CD4-positive, alpha-beta T cell treated with Interferon alpha-2 for 1 hour (primary cell): Measurements from ENCODE around the gene XXYLT1.
A peak's percentile ranks its signal among the peaks of the same experiment; 100 is the strongest.

Experiments used
- DNase-seq, 2 donors: peaks; one replicate each; pipeline ENCODE4 v3.0.0-alpha.2; 2020 to 2022

XXYLT1 gene

DNA sequence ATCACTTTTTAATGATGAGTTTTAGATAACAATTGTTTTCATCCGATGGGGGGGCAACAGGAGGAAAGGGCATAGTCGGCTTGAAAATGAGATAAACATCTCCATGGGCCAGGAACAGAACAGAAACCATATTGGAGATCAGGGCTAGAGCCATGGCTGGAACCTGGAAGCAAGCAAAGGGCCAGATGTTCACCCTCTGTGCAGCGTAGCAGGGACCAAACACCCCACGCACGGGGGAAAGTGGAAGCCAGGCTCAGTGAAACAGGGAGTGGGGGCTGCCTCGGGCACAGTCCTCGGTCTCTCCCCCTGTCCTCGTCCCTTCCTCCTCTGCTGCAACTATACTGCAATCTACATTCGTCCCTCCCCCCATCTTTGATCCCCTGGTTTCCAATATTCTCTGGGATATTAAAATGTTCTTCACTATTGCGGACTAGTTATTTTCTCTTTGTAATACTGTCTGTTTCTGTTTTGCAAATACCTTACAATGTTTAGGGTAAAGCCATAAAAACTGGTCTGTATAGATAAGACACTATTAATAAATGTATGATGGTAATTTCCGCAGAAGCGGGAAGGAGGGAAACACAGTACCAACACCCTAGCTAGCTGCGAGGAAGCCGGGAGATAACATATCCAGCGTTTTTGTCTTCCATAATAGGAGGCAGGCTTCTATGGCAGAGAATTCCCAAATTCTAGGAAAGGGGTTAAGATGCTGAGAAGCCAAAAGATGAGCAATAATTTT is 121.5 kb downstream of the XXYLT1 start:
- no peak for DNase-seq

DNA sequence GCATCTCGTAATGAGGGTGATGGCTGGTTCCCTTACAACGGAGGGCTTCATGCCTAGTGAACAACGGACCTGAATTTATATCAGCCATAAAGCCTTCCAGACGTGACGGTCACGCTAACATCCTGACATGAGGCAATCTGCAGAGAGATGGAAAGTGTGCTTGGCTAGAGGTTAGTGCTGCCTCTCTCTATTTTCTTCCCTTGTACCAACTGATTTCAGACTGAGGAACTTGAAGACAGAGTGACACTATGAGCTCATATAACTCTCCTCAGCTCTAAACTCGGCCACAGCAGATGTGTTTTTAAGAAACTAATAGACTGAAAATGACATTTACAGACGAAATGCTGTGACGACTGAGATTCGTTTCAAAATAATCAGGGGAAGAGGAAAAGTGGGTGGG is 122.4 kb downstream of the XXYLT1 start:
- DNase-seq, result no peak

DNA sequence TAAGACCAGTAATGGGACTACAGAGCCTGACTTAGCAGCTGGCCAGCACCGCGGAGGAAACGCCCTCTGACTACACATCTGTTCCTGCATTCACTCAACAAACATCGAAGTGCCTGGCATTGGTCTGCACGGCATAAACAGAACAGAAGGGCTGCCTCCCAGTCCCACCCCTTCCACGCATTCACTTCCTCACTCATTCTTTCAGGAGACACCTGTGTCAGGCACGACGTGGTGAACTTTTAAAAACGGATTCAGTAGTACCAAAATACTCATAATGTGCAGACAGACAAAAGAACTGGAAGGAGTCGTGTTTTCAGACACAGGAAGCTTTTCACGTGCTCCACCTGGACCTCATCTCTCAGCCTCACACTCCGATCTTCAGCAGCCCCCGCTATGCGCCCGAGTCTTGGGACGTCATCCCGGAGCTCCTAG is 123.3 kb downstream of the XXYLT1 start:
- DNase-seq, result peak; percentile 38 to 39

DNA sequence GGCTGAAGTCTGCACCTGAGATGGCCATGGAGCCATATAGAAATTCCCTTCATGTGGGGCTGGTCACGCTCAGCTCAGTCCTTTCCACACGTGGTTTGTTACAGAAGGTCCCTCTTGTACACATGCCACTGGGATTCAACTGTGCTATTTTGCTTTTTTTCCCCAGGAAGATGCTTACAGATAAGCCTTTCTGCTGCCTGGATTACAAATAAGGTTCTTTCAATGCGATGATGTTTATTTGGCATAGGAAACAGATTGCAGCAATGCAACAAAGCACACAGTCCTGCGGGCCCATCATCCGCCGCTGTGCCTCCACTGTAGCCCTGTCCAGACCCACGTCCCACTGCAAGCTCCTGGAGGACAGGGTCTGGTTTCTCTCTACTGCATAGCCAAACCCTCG is 124.8 kb downstream of the XXYLT1 start:
- DNase-seq, result no peak

DNA sequence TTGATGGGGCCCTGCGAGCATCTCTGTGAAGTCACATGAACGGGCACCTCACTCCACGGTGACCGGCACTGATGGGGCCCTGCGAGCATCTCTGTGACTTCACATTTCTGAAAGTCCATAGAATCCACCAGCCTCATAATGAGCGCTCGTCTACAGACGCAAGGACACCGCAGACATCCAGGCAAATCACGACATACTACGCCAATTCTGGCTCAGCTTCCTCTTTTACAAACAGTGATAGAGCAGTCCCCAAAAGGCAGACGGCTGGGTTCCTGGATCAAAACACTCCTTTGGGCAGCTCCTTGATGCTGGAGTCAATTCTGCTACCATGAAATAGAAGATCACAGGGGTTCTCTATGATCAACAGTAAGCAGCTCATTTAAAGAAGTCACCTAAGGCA is 125.4 kb downstream of the XXYLT1 start:
- DNase-seq, result no peak

DNA sequence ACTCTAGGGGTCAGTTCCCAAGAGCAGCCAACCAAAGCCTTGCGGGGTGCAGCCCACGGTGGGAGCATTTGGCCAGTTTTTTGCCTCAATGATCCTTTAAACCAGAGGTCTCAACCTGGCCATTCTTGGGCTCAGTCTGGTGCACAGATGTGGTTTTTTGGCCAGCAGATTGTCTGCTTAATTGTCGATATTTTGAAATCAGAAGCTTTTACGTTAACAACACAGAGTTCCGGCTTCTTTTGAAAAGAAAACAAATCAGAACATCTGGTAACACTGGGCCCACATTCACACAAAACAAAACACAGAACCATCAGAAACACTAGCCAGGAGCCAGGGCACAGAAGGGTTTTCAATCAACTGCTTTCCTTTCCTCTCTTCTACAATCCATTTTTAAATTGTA is 127.7 kb downstream of the XXYLT1 start:
- no peak for DNase-seq

DNA sequence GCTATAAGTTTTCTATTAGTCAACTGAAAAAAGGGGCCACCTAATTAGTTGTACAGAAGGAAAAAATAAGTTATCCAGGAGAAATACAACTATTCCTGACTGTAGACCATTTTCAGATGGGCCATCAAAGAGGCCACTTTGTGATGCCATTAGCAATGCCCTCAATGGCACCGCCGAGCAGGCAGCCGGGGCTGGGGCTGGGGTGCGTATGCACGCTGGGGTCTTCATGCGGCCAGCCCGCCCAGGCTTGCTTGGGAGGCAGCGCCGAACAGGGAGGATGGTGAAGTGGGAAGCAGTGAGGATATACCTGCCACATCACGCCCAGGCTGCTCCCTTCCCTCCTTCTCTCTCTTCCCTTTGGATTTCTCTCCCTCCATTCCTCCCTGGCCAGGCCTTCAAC is 128.4 kb downstream of the XXYLT1 start:
- DNase-seq, result no peak

DNA sequence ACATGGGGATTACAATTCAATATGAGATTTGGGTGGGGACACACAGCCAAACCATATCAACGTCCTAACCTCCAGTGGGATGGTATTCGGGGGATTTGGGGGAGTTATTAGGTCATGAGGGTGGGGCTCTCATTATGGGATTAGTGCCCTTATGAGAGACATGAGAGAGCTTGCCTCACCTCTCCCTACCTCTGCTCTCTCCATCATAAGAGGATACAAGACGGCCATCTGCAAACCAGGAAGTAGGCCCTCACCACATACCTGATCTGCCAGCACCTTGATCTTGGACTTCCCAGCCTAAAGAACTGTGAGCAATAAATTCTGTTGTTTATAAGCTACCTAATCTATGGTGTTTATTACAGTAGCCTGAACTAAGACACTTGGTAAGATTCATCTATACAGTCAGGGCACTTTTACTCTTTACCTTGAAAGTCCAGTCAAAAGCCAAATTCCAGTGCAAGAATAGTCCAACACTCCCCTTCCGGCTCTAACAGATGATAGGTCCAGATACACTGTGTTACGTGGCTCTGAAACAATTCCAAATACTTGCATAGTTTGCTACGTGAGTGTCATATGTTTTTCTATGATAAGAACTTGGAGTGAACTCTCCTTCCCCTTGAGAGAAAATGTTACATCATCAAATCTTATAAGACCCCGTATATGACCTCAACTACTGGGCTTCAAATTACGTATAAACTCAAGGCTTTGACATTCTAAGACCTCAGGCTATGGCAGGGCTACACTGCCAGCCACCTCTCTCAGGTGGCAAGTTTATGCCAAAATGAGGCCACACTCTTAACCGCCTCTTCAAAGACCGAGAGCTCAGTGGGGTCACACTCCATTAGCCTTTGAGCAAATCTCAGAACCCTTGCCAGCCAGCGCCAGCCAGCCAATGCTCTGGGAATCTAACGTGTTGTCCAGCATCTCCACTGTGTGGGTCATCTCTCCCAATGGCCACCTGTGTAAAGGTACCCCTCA is 129.9 kb downstream of the XXYLT1 start:
- DNase-seq, result no peak

DNA sequence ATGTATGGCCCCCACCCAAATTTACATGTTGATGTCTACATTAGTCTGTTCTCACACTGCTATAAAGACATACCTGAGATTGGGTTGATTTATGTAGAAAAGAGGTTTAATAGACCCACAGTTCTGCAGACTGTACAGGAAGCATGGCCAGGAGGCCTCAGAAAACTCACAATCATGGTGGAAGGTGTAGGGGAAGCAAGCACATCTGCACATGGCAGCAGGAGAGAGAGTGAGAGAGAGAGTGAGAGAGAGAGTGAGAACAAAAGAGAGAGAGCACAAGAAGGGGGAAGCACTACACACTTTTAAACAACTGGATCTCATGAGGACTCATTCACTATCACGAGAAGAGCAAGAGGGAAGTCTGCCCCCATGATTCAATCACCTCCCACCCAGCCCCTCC is 130.5 kb downstream of the XXYLT1 start:
- no peak for DNase-seq

DNA sequence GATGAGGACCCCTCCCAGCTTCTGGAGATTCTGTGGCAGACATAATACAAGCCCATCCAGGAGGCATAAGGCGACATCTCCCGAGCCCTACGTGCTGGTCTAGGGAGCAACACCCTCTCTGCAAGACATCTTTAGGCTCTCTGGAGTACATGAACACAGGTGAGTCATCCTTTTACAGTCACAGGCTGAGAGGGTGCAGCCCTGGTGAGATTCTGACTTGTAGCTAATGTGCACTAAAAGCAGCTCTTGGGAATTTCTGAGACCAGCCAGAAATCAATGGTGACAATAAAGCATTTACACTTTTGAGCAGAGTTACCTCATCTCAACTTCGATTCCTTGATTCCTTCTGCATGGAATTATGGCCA is 131.1 kb downstream of the XXYLT1 start:
- DNase-seq, result no peak

DNA sequence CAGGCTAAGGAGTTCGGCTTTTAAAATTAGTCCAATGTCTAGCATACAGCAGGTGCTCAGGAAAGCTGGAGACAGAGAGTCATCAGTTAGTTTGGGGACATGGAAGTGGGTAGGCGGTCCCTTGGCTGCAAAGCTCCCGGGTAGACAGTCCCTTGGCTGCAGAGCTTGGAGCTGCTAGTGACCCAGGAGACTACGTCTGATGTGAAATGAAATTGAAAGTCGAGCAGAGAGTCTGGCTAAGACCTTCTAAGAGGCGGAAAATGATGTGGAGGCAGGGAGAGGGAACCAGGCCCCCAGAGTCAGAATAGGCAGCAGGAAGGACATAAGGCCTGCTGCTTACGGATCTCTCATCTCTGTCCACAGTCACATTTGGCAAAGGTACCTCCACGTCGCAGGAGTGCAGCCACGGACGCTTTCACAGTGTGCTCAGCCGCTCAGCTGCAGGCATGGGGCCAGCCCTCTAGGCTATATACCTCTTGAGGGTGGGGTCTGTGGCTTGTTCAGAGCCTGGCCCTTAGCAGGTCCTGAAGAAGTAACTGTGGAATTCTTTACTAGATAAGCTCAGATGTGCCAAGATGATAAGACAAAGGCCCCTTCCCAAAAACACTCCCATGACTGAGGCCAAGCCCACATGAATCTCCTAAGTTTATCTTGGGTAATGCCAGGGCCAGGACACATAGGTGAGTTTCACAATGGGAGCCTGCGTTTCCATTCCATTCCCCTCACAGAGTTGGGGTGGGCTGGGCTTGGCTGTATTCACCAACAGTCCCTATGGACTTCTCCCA is 131.7 kb downstream of the XXYLT1 start:
- DNase-seq, result no peak

DNA sequence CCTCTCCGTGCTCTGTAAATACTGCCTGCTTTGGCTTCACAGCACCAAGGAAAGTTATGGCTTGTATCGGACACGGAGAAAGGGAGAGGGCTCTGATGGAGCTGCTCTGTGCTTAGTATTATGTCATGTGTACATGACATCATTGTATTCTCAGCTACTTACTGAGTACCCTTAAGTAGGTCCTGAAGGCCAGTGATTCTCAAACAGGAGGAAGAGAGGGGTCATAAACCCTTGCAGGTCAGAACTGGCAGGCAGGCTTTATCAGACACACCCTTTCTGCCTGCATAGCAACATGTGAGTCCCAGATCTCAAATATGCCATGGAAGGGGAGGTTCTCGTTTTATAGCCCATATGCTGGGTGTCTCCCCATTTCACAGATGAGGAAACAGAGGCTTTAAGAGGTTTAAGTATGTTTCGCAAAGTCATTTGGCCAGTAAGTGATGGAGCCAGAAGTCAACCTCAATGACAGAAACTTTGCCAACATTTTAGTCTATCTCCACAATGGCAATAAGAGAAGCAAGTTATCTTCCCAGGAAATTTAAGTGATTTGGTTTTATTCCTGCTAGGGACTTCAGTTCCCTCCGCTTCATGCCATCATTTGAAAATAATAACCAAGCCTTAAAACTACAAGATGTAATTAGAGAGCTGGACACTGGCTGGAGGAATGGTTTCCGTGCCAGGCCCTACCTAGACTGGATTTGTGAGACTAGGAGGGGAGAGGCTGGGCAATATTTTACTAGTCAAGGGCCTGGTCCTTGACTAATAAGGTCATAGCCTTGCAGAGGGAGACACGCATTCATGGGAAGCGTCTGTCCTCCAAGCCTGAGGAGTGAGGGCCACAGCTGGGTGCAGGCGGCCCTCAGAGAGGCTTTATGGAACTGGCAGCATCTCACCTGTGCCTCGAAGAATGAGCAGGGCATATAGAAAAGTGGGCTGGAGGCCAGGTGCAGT is 133.0 kb downstream of the XXYLT1 start:
- no peak for DNase-seq

DNA sequence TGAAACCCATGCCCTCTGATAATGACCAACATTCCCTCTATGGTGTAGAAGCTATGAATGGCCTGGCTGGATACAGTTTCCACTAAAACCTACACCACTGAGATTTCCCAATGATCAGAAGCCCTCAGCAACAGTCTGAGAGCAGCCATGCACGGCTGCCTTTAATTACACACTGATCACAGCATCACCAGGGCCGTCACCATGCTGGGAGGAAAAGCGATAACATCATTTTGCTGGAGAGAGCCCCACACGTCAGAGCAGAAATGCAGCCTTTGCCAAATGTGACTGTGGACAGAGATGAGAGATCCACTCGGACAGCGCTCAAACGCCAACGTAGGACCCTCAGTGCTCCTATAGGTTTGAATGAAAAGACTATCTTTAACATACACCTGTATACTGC is 135.0 kb downstream of the XXYLT1 start:
- no peak for DNase-seq

DNA sequence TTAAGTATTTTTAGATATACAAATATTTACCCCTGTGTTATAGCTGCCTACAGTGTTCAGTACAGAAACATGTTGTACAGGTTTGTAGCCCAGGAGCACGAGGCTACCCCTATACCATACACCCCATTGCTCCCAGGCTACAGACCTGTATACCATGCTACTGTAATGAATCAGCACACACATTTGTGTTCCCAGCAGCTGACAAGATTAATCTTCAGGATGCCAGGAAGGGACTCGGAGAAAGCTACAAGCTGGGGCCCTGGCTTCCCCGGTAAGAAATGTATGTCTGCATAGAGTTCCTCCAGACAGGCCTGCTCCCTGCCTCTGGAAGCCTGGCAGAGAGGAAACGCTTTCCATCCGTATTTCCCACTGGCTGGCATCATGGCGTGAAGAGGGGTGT is 136.5 kb downstream of the XXYLT1 start:
- DNase-seq, result no peak

DNA sequence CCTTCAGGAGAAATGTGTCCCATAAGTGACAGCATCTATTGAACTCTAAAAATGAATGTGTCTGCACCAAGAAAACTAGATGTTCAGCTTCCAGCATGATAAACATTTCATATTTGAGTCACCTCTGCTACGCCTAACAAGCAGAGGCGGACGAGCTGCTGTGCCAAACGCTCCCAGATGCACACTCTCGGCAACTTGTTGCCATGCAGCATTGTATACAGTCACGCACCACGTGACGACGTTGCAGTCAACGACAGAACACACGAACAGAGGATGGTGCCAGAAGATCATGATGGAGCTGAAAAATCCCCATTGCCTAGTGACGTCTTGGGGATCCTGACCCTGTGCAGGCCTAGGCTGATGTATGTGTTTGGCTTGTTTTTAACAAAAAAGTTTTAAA is 137.5 kb downstream of the XXYLT1 start:
- peak; percentile 50 to 66 for DNase-seq

DNA sequence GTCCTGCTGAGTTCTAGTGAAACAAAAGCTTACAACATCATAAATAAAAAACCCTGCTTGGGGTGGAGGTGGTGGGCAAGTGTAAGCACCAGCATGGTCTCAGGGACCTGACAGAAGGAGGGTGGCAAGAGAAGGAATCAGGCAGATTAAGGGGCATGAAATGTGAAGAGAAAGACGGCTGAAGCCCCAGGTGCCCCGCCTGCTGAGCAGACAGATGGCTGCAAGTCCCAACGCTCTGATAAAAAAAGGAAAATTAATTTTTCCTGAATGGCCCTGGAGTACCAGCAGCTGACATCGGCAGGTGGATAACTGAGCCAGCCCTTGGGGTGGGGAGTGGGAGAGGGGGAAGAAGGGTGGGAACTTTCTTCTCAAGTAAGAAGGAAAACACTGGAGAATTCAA is 137.9 kb downstream of the XXYLT1 start:
- no peak for DNase-seq

DNA sequence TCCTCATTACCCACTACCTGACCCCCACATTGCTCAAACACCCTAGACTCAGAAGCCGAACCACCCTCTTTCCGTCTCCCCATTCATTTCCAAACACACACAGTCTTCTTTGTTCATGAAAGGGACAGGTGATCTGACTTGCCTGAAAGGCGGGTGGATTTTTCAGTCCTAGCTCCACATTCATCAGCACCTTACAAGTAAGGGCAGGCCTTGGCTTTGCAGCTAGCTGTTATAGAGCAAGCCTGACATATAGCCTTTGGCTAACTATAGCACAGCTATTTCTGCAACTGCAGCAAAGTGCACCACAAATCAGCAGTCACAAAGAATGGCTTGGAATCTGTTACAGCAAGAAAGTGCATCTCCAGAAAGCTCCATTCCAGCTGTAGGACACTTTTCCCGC is 139.8 kb downstream of the XXYLT1 start:
- no peak for DNase-seq

DNA sequence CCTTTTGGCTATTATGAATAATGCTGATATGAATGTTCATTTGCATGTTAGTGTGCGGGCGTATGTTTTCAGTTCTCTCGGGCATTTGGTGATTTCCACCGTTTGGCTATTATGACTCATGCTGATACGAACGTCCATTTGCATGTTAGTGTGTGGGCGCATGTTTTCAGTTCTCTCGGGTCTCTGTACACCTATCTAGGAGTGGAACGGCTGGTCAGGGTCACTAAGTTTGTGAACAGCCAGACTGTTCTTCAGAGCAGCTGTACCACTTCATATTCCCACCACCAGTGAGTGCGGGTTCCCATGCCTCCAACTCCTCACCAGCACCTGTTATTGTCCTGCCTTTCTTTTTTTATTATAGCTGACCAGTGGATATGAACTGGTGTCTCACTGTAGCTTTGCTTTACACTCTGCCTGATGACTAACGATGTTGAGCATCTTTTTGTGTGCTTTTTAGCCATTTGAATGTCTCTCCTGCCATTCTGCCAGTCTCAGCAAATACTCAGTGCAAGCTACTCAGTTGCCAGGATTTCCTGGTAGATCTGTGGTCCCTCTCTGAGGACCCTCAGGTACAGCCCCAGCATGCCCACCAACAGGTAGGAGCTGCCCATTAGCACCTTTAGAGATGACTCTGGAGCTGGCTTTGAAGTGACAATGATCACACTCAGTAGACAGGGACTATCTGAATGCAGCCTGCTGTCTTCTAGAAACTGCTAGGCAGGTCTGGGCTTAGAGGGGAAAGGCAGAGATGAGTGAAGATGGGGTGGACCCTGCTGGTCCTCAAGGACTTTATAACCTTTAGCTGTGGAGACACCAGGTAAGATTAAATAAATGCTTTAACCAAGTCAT is 141.1 kb downstream of the XXYLT1 start:
- peak; percentile 26 to 40 for DNase-seq

DNA sequence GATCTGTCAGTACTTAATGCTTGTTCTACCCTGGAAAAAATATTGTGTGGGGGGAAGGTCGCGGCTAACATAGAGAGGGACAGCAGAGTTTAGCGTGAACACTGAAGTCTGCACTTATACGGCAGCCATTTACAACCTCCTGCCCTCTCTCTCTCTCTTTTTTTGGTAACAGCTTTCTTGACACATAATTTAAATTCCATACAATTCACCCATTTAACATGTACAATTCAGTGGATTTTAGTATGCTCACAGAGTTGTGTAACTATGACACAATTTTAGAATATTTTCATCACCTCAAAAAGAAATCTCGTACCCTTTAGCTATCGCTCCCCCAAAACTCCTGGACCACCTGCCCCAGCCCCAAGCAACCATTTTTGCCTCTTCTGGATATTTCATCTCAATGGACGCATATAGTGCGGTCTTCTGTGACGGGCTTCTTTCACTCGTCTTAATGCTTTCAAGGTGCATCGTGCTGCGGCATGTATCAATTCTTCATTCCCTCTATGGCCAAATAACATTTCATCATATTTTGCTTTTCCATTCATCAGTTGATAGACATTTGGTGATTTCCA is 141.8 kb downstream of the XXYLT1 start:
- no peak for DNase-seq

DNA sequence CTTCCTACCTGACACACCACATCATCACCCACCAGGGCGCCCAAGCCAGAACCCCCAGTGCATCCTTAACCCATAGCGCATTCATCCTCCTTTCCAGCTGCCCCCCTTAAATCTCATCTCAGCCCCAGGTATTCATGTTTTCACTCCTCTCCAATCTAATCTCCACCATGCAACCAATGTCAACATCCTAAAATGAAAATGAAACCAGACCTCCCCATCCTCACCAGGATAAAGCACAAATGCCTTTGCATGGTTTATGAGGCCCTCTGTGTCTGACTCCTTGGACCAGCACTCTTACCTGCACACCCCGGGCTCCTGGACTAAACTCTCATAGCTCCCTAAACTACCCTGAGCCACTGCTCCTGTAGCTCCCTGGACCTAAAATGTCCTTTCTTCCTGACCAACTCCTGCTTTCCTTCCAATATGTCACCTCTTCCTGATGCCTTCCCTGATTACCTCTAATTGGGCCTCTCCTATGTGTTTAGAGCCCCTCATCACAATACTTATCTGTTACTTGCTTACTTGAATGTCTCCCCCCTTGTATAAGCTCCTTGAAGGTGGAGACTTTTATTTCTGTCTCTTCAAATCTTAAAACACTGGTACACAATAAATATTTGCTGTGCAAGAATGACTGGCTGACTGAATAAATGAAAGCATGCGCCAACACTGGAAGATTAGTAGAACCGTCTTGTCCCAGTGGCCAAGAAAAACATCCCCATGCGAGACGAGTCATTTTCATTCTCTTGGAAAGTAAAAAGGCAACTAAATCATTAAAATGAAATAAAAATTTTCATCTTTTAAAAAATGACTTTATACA is 142.5 kb downstream of the XXYLT1 start:
- peak in 1 of 2 donors; percentile 18 for DNase-seq
